H1 (cell line): ENCODE results near the gene MYH10. TPM values are rescaled to one million over a fixed set of nuclear protein-coding genes. Genes with fewer than 3 reads are reported as not detected.

ENCODE experiments used
- CTCF ChIA-PET: fragments of 300-600 bp; sonication (Branson Sonifier 250); formaldehyde crosslinking; loops from one replicate; lab custom pipeline; 2021; ENCODE audit not compliant: partially characterized antibody; lab: Charles Lee
- POLR2A ChIA-PET: fragments of 300-600 bp; sonication (Branson Sonifier 250); formaldehyde crosslinking; loops from one replicate; lab custom pipeline; 2021; ENCODE audit warnings: inconsistent platforms; ENCODE audit not compliant: partially characterized antibody; lab: Charles Lee
- DNase-seq, 2 experiments: peaks; one replicate each; pipeline versions ENCODE4 v3.0.0 to v3.0.0-alpha.2; 2010 to 2022; ENCODE audit warnings: low spot score in 2 of 2, low read depth in 1 of 2, mixed read lengths in 1 of 2
- FAIRE-seq: peaks from 2 replicates; lab custom pipeline; 2011; peaks lifted over from hg19 to GRCh38; lab: Jason Lieb, UNC
- H2AFZ ChIP-seq: 2 replicates; pipeline ENCODE4 v1.8.1; 2012; ENCODE audit warnings: low read length, inconsistent platforms
- H2AK5ac ChIP-seq: 2 replicates; pipeline ENCODE4 v1.6.1; 2013; ENCODE audit warnings: low read depth, low read length
- H2BK120ac ChIP-seq: replicated peaks from 2 replicates; pipeline ENCODE3; 2013; ENCODE audit warnings: low read depth, low read length, inconsistent platforms
- H2BK12ac ChIP-seq: 2 replicates; pipeline ENCODE4 v1.6.1; 2013; ENCODE audit warnings: low read depth, low read length
- H2BK15ac ChIP-seq: 2 replicates; pipeline ENCODE4 v1.6.1; 2013; ENCODE audit warnings: low read length
- H2BK20ac ChIP-seq: 2 replicates; pipeline ENCODE4 v1.6.1; 2013; ENCODE audit warnings: low read length
- H2BK5ac ChIP-seq: 2 replicates; pipeline ENCODE4 v1.6.1; 2013; ENCODE audit warnings: low read depth, low read length
- H3K14ac ChIP-seq: 2 replicates; pipeline ENCODE4 v1.6.1; 2013; ENCODE audit warnings: inconsistent platforms; ENCODE audit not compliant: insufficient read length
- H3K18ac ChIP-seq: 2 replicates; pipeline ENCODE4 v1.6.1; 2013; ENCODE audit warnings: low read length; ENCODE audit errors: extremely low read depth
- H3K23ac ChIP-seq: 2 replicates; pipeline ENCODE4 v1.6.1; 2013; ENCODE audit warnings: inconsistent platforms; ENCODE audit not compliant: insufficient read length
- H3K23me2 ChIP-seq: 2 replicates; pipeline ENCODE4 v1.6.1; 2013; ENCODE audit warnings: low read depth, low read length
- H3K27ac ChIP-seq: 2 replicates; pipeline ENCODE4 v1.6.1; 2011; ENCODE audit warnings: low read depth, low read length, inconsistent platforms
- H3K27me3 ChIP-seq, 4 experiments: replicated peaks in 1 of 4; 1 replicate in 1 of 4; 2 replicates in 3 of 4; pipeline versions ENCODE4 v1.6.1 to v1.8.1; 2011 to 2013; ENCODE audit warnings: low read length in 3 of 4, mild to moderate bottlenecking in 3 of 4, inconsistent platforms in 2 of 4, mixed read lengths in 2 of 4, moderate library complexity in 1 of 4; ENCODE audit not compliant: control insufficient read depth in 3 of 4, insufficient read depth in 3 of 4; ENCODE audit errors: extremely low read depth in 1 of 4
- H3K36me3 ChIP-seq, 4 experiments: 2 replicates each; pipeline versions ENCODE4 v1.6.1 to v1.8.1; 2011 to 2013; ENCODE audit warnings: mild to moderate bottlenecking in 4 of 4, low read length in 3 of 4, moderate library complexity in 2 of 4, control low read depth in 1 of 4, inconsistent platforms in 1 of 4; ENCODE audit not compliant: insufficient read depth in 4 of 4, control insufficient read depth in 2 of 4
- H3K4ac ChIP-seq: replicated peaks from 2 replicates; pipeline ENCODE3; 2013; ENCODE audit warnings: low read length, low read depth, mixed read lengths, inconsistent platforms; ENCODE audit not compliant: insufficient read length
- H3K4me1 ChIP-seq, 4 experiments: replicated peaks in 1 of 4; 1 replicate in 1 of 4; 2 replicates in 3 of 4; pipeline versions ENCODE4 v1.6.1 to v1.8.1; 2011 to 2013; ENCODE audit warnings: low read length in 3 of 4, inconsistent platforms in 2 of 4, mixed read lengths in 1 of 4; ENCODE audit not compliant: insufficient read depth in 4 of 4, control insufficient read depth in 3 of 4
- H3K4me2 ChIP-seq, 2 experiments: 2 replicates each; pipeline versions ENCODE4 v1.6.1 to v1.8.1; 2011 to 2013; ENCODE audit warnings: low read depth in 2 of 2, low read length in 2 of 2, control low read depth in 1 of 2, inconsistent platforms in 1 of 2, mild to moderate bottlenecking in 1 of 2; ENCODE audit not compliant: insufficient read depth in 1 of 2
- H3K4me3 ChIP-seq, 4 experiments: fragments of 200-600, 300-600 bp in 1 of 4; sonication (generic), shearing (Covaris generic), sonication (Bioruptor Twin) in 1 of 4; 2 replicates each; pipeline versions ENCODE4 v1.5.1 to v1.8.1; 2011 to 2016; ENCODE audit warnings: low read length in 4 of 4, low read depth in 3 of 4, control low read depth in 2 of 4, inconsistent platforms in 2 of 4, mild to moderate bottlenecking in 2 of 4, mixed read lengths in 1 of 4, moderate library complexity in 1 of 4; ENCODE audit not compliant: insufficient read depth in 2 of 4; ENCODE audit errors: extremely low read depth in 1 of 4
- H3K56ac ChIP-seq: replicated peaks from 2 replicates; pipeline ENCODE3; 2013; ENCODE audit warnings: low read depth, mild to moderate bottlenecking, mixed read lengths, low read length, inconsistent platforms; ENCODE audit not compliant: insufficient read length
- H3K79me1 ChIP-seq: 2 replicates; pipeline ENCODE4 v1.6.1; 2013; ENCODE audit warnings: low read depth, low read length, control low read depth
- H3K79me2 ChIP-seq, 2 experiments: 2 replicates each; pipeline versions ENCODE4 v1.6.1 to v1.8.1; 2012 to 2013; ENCODE audit warnings: low read length in 2 of 2, mild to moderate bottlenecking in 2 of 2, inconsistent platforms in 1 of 2; ENCODE audit not compliant: insufficient read depth in 2 of 2, control insufficient read depth in 1 of 2
- H3K9ac ChIP-seq, 4 experiments: replicated peaks in 1 of 4; 1 replicate in 1 of 4; 2 replicates in 3 of 4; pipeline versions ENCODE4 v1.6.1 to v1.8.1; 2011 to 2013; ENCODE audit warnings: low read depth in 3 of 4, low read length in 3 of 4, control low read depth in 2 of 4, mild to moderate bottlenecking in 2 of 4, moderate library complexity in 2 of 4, inconsistent platforms in 1 of 4; ENCODE audit errors: extremely low read depth in 1 of 4
- H3K9me3 ChIP-seq, 2 experiments: 2 replicates each; pipeline versions ENCODE4 v1.6.1 to v1.8.1; 2012 to 2013; ENCODE audit warnings: mild to moderate bottlenecking in 2 of 2, moderate library complexity in 2 of 2, control low read depth in 1 of 2, inconsistent platforms in 1 of 2, low read depth in 1 of 2, low read length in 1 of 2, mixed read lengths in 1 of 2; ENCODE audit not compliant: insufficient read depth in 2 of 2
- H4K20me1 ChIP-seq, 2 experiments: replicated peaks in 1 of 2; 2 replicates each; pipeline versions ENCODE3 to v1.8.1; 2011 to 2013; ENCODE audit warnings: inconsistent platforms in 2 of 2, low read length in 2 of 2, mild to moderate bottlenecking in 1 of 2; ENCODE audit not compliant: insufficient read depth in 2 of 2, control insufficient read depth in 1 of 2
- H4K5ac ChIP-seq: 2 replicates; pipeline ENCODE4 v1.6.1; 2013; ENCODE audit warnings: low read length, low read depth, mixed read lengths, inconsistent platforms; ENCODE audit not compliant: insufficient read length
- H4K8ac ChIP-seq: 2 replicates; pipeline ENCODE4 v1.8.0; 2013; ENCODE audit warnings: mild to moderate bottlenecking, moderate library complexity, low read length, inconsistent platforms; ENCODE audit not compliant: insufficient read depth; ENCODE audit errors: extremely low read depth
- H4K91ac ChIP-seq: replicated peaks from 2 replicates; pipeline ENCODE3; 2013; ENCODE audit warnings: low read length, mixed read lengths, inconsistent platforms; ENCODE audit not compliant: insufficient read length
- BRCA1 ChIP-seq: IDR thresholded peaks from 2 replicates; pipeline ENCODE4 v1.6.1; 2012; ENCODE audit warnings: low read depth, low read length, improper control_type of control experiment
- CREB1 ChIP-seq: IDR thresholded peaks from 2 replicates; pipeline ENCODE4 v1.6.1; 2012; ENCODE audit warnings: inconsistent platforms
- POLR2AphosphoS5 ChIP-seq: IDR thresholded peaks from 2 replicates; pipeline ENCODE4 v1.6.1; 2011; ENCODE audit warnings: low read depth, low read length
- POU5F1 ChIP-seq: IDR thresholded peaks from 2 replicates; pipeline ENCODE4 v1.6.1; 2011; ENCODE audit warnings: low read depth, mild to moderate bottlenecking, low read length, moderate library complexity
- RXRA ChIP-seq: IDR thresholded peaks from 2 replicates; pipeline ENCODE4 v1.6.1; 2011; ENCODE audit warnings: low read depth, mild to moderate bottlenecking, low read length, moderate library complexity; ENCODE audit not compliant: insufficient read depth
- SIX5 ChIP-seq: IDR thresholded peaks from 2 replicates; pipeline ENCODE4 v1.6.1; 2011; ENCODE audit warnings: mild to moderate bottlenecking, low read depth, low read length
- TEAD4 ChIP-seq: IDR thresholded peaks from 2 replicates; pipeline ENCODE4 v1.6.1; 2012; ENCODE audit warnings: low read depth, low read length, inconsistent platforms, mixed read lengths
- WGBS, 2 experiments: shearing (Covaris generic) in 1 of 2; methylation state at CpG; one replicate each; pipeline versions ENCODE4 v1.1.6 to v1.1.7; 2013 to 2015; ENCODE audit warnings: low lambda C conversion rate in 2 of 2, mixed read lengths in 2 of 2, inconsistent platforms in 1 of 2, low coverage in 1 of 2, missing lambda C conversion rate in 1 of 2; ENCODE audit not compliant: insufficient replicate concordance in 2 of 2, insufficient coverage in 1 of 2, insufficient read length in 1 of 2; ENCODE audit errors: extremely low coverage in 1 of 2, missing lambda C conversion rate in 1 of 2; 5-methylcytosine and 5-hydroxymethylcytosine counted together
- polyA plus RNA-seq, 7 experiments: library from polyadenylated mRNA; depleted of rRNA in 3 of 7; stranded (reverse) in 5 of 7; unstranded in 2 of 7; fragments of >200 nt in 5 of 7; fragments of 200-250 nt in 2 of 7; gene quantifications; 1 replicate in 5 of 7; 2 replicates in 1 of 7; 4 replicates in 1 of 7; pipeline versions ENCODE4 v1.2.1 to v1.2.3, GENCODE V29; 2011 to 2013; ENCODE audit warnings: missing spikeins in 2 of 7, mixed read lengths in 2 of 7
- total RNA-seq: library from RNA; stranded (reverse); fragmentation: NEBNext Ultra II Directional; extraction: Animal tissue kit (Norgen Biotek cat#: 25700); gene quantifications from 2 replicates; pipeline ENCODE4 v1.2.1, GENCODE V29; 2021
- TF ChIP-seq, protein P1 (sequence below): IDR thresholded peaks from 2 replicates; pipeline ENCODE4 v1.6.1; 2011; ENCODE audit warnings: low read depth, mild to moderate bottlenecking, low read length; ENCODE audit not compliant: insufficient read depth

MYH10 gene
- total and polyA plus RNA-seq, 2 of the 8 experiments (the other 6 are each of a cell fraction or from before 2014, with no cell fraction given) = 64.1 to 289 TPM

DNA sequence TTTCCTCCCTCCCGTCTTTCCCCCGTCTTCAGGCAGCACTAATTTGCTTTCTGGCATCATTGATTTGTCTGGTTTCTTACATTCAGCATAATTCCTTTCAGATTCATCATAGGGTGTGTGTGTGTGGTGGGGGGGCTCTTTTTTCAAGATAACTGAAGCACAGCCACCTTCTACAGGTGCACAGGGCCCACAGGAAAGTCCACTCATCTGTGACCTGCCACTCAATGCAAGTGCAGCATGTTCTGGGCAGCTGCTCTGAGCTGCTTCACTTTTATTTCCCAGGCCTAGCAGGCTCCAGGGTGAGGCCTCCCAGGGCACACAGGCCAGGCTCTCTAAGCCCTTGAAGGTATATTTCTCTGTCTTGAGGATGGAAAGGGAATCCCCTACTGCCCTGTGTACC, 35.2 kb upstream of the MYH10 start:
- no peaks in the 10 kb centered on the region for H3K79me1 ChIP-seq
- no peak overlapping the region for H2BK20ac ChIP-seq
- no peak overlapping the region for H2BK15ac ChIP-seq
- DNase-seq = no peak
- H3K23ac ChIP-seq = no peak overlapping the region
- no peak overlapping the region for H2AFZ ChIP-seq
- FAIRE-seq = no peak
- H2BK12ac ChIP-seq = no peak overlapping the region
- H3K4me2 ChIP-seq = no peak overlapping the region
- no peaks in the 10 kb centered on the region for H4K20me1 ChIP-seq
- TF ChIP-seq TEAD4 = no peak
- TF ChIP-seq, protein P1, sequence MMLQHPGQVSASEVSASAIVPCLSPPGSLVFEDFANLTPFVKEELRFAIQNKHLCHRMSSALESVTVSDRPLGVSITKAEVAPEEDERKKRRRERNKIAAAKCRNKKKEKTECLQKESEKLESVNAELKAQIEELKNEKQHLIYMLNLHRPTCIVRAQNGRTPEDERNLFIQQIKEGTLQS = no peak
- no peak for TF ChIP-seq BRCA1
- TF ChIP-seq CREB1 = no peak
- no peak for TF ChIP-seq RXRA
- no peak for TF ChIP-seq POU5F1
- TF ChIP-seq SIX5 = no peak
- no peak for TF ChIP-seq POLR2AphosphoS5
- no peak overlapping the region for H3K18ac ChIP-seq
- no peak overlapping the region for H3K9ac ChIP-seq
- no peak overlapping the region for H3K14ac ChIP-seq
- H3K4me3 ChIP-seq = no peak overlapping the region
- no peak overlapping the region for H2BK120ac ChIP-seq
- no peaks in the 10 kb centered on the region for H3K79me2 ChIP-seq
- H3K9me3 ChIP-seq = no peaks in the 10 kb centered on the region
- H3K23me2 ChIP-seq = no peaks in the 10 kb centered on the region; the same call in 1 of the 2 replicates
- POLR2A ChIA-PET = interaction anchor here (1.1 to 1.9 kb wide), 4 partner anchors 10 to 41 kb away, joined by 3 to 7 read pairs (median 4); no protein-coding TSS in a partner anchor
- H2AK5ac ChIP-seq = no peak overlapping the region
- no peak overlapping the region for H2BK5ac ChIP-seq
- no peaks in the 10 kb centered on the region for H3K4me1 ChIP-seq
- H4K8ac ChIP-seq = peak overlapping the region; percentile 29; the same call in 1 of the 2 replicates
- CTCF ChIA-PET = interaction anchor here (1.3 kb wide), 1 partner anchor 14 kb away, joined by 5 read pairs; no protein-coding TSS in a partner anchor
- no peak overlapping the region for H3K27ac ChIP-seq
- H4K5ac ChIP-seq = no peak overlapping the region
- H3K56ac ChIP-seq = no peak overlapping the region
- no peaks in the 10 kb centered on the region for H3K27me3 ChIP-seq
- no peak overlapping the region for H4K91ac ChIP-seq
- H3K36me3 ChIP-seq = no peaks in the 10 kb centered on the region
- WGBS, 2 experiments = 88% methylated on average over 2 of the region's 2 CpGs; no CpG with 5 or more reads in 1 of the 2 experiments
- no peak overlapping the region for H3K4ac ChIP-seq
